ENCODE results near the gene CUL1.

DNA sequence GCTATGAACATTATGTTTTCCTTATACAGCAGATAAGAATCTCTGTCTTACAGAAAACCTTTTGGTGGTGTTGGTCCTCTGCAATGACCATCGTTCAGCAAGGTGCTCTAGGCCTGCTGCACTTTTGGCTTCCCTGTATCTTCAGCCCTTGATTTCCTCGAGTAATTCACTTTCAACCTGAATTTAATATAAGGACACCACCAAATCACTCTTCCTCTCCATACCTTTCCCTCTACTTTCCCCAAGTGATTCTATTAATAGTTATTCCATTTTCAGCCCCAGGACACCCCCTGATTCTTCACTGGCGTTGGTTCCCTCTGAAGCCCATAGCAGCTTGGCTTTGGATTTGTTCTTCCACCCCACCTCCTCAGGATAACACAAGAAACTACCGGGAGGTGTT lies 113.2 kb downstream of the CUL1 start:
- TF ChIP-seq POLR2AphosphoS5 (IDR thresholded peaks at IDR 0.05; ENCODE audit: low read depth, low read length) = no peak
- TF ChIP-seq POLR2A (IDR thresholded peaks at IDR 0.05; ENCODE audit: low read depth, low read length) = no peak
- no peak for TF ChIP-seq TAF1 (IDR thresholded peaks at IDR 0.05; ENCODE audit: borderline replicate concordance, low read depth, low read length)
